Brain pericyte (primary cell): ENCODE results near the gene HSPA12B.

Experiments
- DNase-seq: peaks from one replicate; pipeline ENCODE4 v3.0.0-alpha.2; 2012; ENCODE audit warnings: low read depth, low spot score

HSPA12B gene, protein sequence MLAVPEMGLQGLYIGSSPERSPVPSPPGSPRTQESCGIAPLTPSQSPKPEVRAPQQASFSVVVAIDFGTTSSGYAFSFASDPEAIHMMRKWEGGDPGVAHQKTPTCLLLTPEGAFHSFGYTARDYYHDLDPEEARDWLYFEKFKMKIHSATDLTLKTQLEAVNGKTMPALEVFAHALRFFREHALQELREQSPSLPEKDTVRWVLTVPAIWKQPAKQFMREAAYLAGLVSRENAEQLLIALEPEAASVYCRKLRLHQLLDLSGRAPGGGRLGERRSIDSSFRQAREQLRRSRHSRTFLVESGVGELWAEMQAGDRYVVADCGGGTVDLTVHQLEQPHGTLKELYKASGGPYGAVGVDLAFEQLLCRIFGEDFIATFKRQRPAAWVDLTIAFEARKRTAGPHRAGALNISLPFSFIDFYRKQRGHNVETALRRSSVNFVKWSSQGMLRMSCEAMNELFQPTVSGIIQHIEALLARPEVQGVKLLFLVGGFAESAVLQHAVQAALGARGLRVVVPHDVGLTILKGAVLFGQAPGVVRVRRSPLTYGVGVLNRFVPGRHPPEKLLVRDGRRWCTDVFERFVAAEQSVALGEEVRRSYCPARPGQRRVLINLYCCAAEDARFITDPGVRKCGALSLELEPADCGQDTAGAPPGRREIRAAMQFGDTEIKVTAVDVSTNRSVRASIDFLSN

DNA sequence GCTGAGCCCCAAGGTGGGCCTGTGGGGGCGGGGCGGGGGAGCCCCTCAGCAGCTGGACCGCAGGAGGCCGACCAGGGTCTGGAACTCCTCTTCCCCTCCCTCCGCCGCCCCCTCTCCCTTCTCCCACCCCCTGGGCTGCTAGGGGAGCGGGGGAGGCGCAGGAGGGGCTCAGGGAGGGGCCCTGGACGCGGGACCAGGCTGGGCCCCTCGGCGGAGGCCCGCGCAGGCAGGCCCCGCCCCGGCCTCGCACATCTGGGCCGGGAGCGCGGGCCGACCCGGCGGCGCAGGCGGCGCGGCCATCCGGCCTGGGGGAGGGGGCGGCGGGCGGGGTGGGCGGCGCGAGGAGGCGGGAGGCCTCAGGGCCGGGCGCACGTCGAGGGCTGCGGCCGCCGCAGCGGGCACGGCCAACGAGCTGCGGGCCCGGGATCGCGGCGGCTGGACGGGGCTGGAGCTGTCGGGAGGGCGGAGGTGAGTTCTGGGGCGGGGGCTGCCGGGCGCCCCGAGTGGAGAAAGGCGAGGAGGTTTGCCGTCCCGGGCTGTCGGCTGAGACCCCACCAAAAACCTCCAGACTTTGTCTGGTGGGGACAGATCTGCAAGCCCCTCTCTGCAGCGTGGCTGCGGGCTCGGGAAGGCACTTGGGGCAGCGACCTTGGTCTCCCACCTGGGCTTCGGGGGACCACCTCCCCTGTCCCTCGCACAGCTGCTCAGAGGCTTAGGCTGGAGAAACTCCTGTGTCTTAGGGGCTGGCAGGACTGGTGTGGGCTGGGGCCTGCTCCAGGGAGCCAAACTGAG is at the start of gene HSPA12B:
Gene HSPA12B (plus strand): TSS at position 359 of the 792 bp plus-strand sequence. CDS start 5,990 bp downstream, outside the sequence.
- DNase-seq = no peak

DNA sequence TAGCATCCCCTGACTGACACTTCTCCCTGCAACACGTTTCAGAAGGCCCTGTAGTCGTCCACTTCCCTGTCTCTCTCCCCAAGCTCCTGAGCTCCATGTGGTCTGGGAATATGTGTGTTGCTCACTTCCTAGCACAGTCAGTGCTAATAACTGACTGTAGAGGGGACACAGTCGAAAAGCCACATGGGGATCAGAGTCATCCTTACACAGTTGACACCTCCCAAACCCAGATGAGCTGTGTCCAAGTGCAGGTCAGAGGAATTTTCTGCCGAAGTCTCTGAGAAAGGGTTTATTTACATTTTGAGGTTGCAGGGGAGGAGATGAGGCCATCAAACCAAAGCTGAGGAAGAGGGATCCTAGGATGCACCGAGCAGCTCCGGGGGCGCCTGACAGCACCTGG is 47.1 kb upstream of the HSPA12B start:
- DNase-seq = no peak

- no peak for DNase-seq
Measured at GRCh38 chr20:3686421-3686820, 46.1 kb upstream of the HSPA12B start.

DNA sequence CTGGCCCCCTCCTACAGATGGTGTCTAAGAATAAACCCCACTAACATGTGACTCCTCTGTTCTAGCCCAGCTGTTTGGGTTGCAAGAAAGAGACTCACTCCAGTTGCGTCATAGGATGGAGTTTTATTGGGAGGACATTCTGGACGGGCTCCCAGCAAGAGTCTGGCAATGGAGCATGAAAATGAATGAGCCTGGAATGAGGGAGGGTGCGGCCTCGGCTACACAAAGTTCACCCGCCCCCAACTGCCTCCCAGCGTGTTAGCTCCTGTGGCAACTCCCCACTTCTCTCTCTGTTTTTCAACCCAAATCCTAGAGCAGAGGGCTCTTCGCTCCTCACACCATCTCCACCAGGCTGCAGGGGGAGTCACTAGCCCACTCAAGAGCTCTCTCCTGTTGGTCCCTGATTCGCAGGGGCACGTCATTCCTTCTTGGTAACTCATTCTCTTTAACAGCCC is 45.6 kb upstream of the HSPA12B start:
- peak; percentile 33 for DNase-seq

GRCh38 chr20:3687655-3688054 is 44.8 kb upstream of the HSPA12B start:
- no peak for DNase-seq

- no peak for DNase-seq
Measured at GRCh38 chr20:3689978-3690377, 42.5 kb upstream of the HSPA12B start.

- DNase-seq = no peak
Measured at GRCh38 chr20:3690413-3690812, 42.1 kb upstream of the HSPA12B start.

DNA sequence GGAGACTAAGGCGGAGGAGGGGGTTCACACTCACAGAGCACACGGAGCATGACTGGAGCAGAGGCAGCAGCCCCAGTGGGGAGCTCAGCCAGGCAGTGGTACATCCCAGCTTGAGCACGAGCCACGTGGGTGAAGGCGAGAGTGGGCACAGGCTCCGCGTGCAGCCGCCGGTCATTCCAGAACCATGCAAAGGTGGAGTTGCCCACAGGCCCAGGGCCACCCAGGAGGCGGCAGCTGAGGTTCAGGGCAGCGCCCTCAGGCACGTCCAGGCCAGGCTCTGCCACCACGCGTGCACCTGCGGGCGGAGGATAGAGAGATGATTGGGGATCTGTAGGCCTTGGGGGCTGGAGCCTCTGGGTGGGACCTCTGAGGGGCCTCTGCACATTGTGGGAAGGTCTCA is 41.2 kb upstream of the HSPA12B start:
- no peak for DNase-seq

GRCh38 chr20:3691897-3692296 is 40.6 kb upstream of the HSPA12B start:
- no peak for DNase-seq

GRCh38 chr20:3692706-3693294 is 39.7 kb upstream of the HSPA12B start:
- no peak for DNase-seq

- DNase-seq = no peak
Measured at GRCh38 chr20:3693376-3693775, 39.1 kb upstream of the HSPA12B start.

GRCh38 chr20:3694864-3695263 is 37.6 kb upstream of the HSPA12B start:
- no peak for DNase-seq

GRCh38 chr20:3696200-3696599 is 36.3 kb upstream of the HSPA12B start:
- DNase-seq = no peak

DNA sequence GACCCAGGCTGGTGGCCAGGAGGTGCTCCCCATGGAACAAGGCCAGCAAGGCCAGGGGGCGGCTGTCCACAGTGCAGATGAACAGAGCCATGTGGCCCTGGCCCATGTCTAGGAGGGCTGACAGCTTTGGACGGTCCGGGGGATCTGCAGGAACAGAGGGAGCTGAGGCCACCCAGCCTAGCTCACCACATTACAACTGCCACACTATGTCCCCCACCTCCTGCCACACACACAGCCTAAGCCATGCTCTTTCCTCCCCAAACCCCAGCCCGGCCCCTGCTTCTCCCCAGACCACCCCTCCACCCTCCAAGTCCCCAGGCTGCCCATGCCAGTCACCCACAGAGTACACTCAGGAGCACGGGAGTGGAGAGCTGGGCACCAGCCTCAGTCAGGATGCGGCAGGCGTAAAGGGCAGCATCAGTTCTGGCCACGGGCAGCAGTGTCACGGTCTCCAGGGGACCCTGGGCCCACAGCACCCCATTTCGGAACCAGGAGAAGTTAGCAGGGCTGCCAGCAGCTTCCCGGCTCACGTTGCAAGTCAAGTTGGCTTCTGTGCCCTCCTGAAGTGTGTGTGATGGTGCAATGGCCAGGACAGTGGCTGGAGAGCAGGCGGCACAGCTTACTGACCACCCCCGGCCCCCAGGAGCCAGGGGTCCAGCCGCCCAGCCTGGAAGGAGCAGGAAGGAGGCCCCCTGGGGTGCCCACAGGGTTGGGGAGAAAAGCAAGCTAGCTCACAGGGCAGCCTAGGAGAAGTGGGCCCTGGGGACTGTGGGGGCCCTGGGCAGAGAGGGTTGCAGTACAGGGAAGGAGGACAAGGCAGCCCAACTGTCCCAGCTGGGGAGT is 35.5 kb upstream of the HSPA12B start:
- DNase-seq = no peak

DNA sequence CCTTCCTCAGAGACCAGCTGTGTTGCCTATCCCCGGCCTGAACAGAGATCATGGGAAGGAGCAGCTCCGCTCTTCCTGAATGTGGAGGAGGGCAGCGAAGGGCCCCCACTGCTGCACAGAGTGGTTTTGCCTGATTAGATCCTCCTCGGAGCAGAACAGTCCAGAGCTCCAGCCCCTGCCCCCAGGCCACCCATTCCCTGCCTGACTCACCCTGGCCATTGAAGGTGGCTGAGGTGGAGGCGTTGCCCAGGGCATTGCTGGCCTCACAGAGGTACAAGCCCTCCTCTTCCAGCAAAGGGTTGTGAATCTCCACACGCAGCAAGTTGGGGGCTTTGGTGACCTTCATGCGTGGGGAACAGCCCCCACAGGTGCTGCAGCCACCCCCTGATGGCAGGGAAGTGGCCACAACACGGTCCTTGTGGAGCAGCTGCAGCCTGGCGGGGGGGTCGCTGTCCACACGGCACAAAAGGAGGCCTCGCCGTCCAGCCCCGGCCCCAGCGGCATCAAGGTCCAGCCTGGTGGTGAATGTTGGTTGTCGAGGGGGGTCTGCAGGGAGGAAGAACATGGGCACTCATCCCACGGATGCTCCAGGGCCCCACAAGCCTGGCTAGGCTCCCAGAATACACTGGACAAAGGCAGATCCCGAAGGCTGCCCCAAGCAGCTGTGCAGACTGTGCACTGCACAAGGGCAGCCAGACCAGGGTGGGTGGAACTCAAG is 34.7 kb upstream of the HSPA12B start:
- DNase-seq = no peak

- DNase-seq = no peak
Measured at GRCh38 chr20:3698591-3699001, 33.9 kb upstream of the HSPA12B start.

GRCh38 chr20:3699037-3699436 is 33.4 kb upstream of the HSPA12B start:
- no peak for DNase-seq

GRCh38 chr20:3701061-3701998 is 31.2 kb upstream of the HSPA12B start:
- DNase-seq = no peak
